DOHH2 (cell line): ENCODE data around the gene CCDC83.

Source experiments
- CTCF ChIP-seq: fragments of 200-600 bp; sonication (generic); IDR thresholded peaks from one replicate; pipeline ENCODE4 v1.5.1; 2014; ENCODE audit warnings: antibody characterized with exemption, mild to moderate bottlenecking, low read depth, low read length; ENCODE audit not compliant: poor library complexity, severe bottlenecking
- EZH2phosphoT487 ChIP-seq: fragments of 200-600 bp; sonication (generic); IDR thresholded peaks from 2 replicates; pipeline ENCODE4 v1.6.1; 2017; ENCODE audit warnings: borderline replicate concordance, mild to moderate bottlenecking, antibody characterized with exemption, low read length, moderate library complexity, mixed read lengths

- TF ChIP-seq CTCF (no peak), EZH2phosphoT487 (no peak)
These were observed 19.9 kb upstream of the CCDC83 start for GRCh38 chr11:85835263-85835662.
